Astrocyte of the cerebellum (primary cell): ENCODE measurements around the gene ZNF526.

Experiments used
- DNase-seq: peaks from one replicate; pipeline ENCODE4 v3.0.0-alpha.2; 2011; ENCODE audit warnings: low read depth
- H3K4me3 ChIP-seq: 2 replicates; pipeline ENCODE4 v1.5.1; 2011; ENCODE audit warnings: mild to moderate bottlenecking, low read depth, low read length, moderate library complexity
- in situ Hi-C: cut with HindIII; loops from 2 replicates; pipeline ENCODE4 v1.10.0; 2017; ENCODE audit warnings: low sequenced_read_pairs
- TF ChIP-seq, protein P1 (sequence below): IDR thresholded peaks from 2 replicates; pipeline ENCODE4 v1.5.1; 2012; ENCODE audit warnings: low read length, low read depth, moderate library complexity, mild to moderate bottlenecking; ENCODE audit errors: missing control alignments

Gene ZNF526, protein sequence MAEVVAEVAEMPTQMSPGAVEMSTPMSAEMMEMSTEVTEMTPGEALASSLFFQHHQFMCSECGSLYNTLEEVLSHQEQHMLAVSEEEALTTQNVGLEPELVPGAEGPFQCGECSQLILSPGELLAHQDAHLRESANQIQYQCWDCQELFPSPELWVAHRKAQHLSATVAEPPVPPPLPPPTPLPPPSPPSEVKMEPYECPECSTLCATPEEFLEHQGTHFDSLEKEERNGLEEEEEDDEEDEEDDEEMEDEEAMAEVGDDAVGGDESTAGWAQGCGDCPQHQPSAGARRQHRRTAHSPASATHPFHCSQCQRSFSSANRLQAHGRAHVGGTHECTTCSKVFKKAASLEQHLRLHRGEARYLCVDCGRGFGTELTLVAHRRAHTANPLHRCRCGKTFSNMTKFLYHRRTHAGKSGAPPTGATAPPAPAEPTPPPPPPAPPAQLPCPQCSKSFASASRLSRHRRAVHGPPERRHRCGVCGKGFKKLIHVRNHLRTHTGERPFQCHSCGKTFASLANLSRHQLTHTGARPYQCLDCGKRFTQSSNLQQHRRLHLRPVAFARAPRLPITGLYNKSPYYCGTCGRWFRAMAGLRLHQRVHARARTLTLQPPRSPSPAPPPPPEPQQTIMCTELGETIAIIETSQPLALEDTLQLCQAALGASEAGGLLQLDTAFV

GRCh38 chr19:42219812-42220750, at the start of gene ZNF526:
Gene ZNF526, plus strand, starts transcription at chr19:42220312. Its CDS starts 4,092 bp downstream, at chr19:42224404.
- peak; percentile 93 for DNase-seq
- in situ Hi-C loops, result no loop called here
- TF ChIP-seq, protein P1, sequence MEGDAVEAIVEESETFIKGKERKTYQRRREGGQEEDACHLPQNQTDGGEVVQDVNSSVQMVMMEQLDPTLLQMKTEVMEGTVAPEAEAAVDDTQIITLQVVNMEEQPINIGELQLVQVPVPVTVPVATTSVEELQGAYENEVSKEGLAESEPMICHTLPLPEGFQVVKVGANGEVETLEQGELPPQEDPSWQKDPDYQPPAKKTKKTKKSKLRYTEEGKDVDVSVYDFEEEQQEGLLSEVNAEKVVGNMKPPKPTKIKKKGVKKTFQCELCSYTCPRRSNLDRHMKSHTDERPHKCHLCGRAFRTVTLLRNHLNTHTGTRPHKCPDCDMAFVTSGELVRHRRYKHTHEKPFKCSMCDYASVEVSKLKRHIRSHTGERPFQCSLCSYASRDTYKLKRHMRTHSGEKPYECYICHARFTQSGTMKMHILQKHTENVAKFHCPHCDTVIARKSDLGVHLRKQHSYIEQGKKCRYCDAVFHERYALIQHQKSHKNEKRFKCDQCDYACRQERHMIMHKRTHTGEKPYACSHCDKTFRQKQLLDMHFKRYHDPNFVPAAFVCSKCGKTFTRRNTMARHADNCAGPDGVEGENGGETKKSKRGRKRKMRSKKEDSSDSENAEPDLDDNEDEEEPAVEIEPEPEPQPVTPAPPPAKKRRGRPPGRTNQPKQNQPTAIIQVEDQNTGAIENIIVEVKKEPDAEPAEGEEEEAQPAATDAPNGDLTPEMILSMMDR, result no peak
- H3K4me3 ChIP-seq, result peak within 1 kb of the TSS; percentile 87

DNA sequence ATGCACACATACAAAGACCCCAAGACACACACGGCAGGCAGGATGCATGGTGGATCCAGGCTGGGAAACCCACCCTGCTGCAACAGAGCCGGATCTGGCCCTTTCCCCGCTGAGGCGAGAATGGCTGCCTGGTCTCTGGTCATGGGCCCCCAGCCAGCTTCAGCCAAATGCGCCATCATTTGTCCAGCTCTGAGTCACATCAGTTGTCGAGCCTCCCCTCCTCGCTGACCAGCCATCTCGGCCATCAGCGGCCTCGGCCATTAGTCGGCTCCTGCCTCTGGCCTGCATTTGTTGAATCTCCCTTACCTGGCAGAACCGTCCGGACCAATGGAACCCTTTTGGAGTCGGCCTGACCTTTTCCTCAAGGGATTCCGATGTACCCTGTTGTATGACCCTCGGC, 49.4 kb upstream of the ZNF526 start:
- in situ Hi-C loops, result no loop called here
- H3K4me3 ChIP-seq, result no peak overlapping the region
- TF ChIP-seq, protein P1, result no peak
- DNase-seq, result no peak

- in situ Hi-C loops, result no loop called here
- H3K4me3 ChIP-seq, result no peak overlapping the region
- DNase-seq, result no peak
- TF ChIP-seq, protein P1, result no peak
These were observed 47.9 kb upstream of the ZNF526 start for GRCh38 chr19:42172261-42172660.

DNA sequence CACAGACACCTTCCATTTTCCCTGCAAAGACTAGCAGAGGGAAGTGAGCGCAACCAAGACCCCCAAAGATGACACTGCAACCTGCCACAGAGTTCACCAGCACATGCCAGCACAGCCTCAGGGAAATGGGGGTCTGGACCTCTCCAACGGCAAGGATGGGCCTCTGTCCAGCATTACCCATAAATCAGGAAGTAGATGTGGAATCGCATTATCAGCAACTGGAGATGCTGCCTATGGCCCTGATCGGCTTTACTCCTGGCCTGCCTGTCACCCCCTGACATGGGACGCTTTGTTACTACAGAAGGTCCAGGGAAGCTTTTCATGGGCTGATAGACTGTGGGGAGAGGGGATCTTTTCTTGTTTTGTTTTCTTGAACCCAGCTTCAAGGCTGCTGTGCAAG, 46.4 kb upstream of the ZNF526 start:
- TF ChIP-seq, protein P1, result no peak
- in situ Hi-C loops, result no loop called here
- H3K4me3 ChIP-seq, result no peak overlapping the region
- no peak for DNase-seq

DNA sequence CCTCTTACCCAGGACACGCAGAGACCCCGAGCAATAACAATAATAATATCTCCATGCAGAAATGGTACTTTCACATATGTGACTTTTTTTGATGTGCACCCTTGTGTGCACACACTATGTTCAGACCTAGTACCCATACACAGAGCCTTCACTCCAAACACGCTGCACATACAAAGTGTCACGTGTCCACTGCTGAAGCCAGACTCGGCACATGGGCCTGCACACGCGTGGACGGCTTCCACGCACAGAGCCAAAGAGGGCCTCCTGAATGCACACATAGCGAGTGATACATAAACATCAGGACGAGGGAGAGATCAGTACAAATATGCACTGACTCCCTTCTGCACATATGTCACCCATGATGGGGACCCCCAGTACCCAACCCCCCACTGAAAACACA, 45.9 kb upstream of the ZNF526 start:
- no peak for DNase-seq
- in situ Hi-C loops, result no loop called here
- H3K4me3 ChIP-seq, result no peak overlapping the region

More for the DNA sequence above, 45.9 kb upstream of the ZNF526 start:
- TF ChIP-seq, protein P1, result no peak
